Right atrium auricular region (tissue), 2 donors: ENCODE data around the gene SCGB1A1. TPM values are rescaled to one million over a fixed set of nuclear protein-coding genes. Genes with fewer than 3 reads are reported as not detected.
"Not testable (repeated sequence)": the region's sequence is repeated elsewhere in the genome, so short reads cannot be mapped to it uniquely, and the experiment has no call there.

ENCODE experiments used
- DNase-seq: peaks from one replicate; pipeline ENCODE4 v3.0.0-alpha.2; 2019; ENCODE audit warnings: low spot score
- H3K27ac ChIP-seq, 2 donors: fragments of 200-600 bp; sonication (generic); 1 replicate in 1 of 2; 2 replicates in 1 of 2; pipeline ENCODE4 v1.5.1; 2016 to 2019
- H3K27me3 ChIP-seq, 2 donors: fragments of 200-600 bp; sonication (generic); one replicate each; pipeline versions ENCODE4 v1.5.1 to v1.6.0; 2017 to 2019
- H3K36me3 ChIP-seq: fragments of 200-600 bp; sonication (generic); one replicate; pipeline ENCODE4 v1.5.1; 2016
- H3K4me1 ChIP-seq, 2 donors: fragments of 200-600 bp; sonication (generic); one replicate each; pipeline versions ENCODE4 v1.5.1 to v1.6.0; 2017 to 2019
- H3K4me3 ChIP-seq, 2 donors: fragments of 200-600 bp; sonication (generic); 1 replicate in 1 of 2; 2 replicates in 1 of 2; pipeline ENCODE4 v1.5.1; 2017 to 2019; ENCODE audit warnings: mild to moderate bottlenecking in 1 of 2, moderate library complexity in 1 of 2
- H3K9me3 ChIP-seq, 2 donors: fragments of 200-600 bp; sonication (generic); one replicate each; pipeline ENCODE4 v1.5.1; 2019
- CTCF ChIP-seq, 2 donors: fragments of 200-600 bp; sonication (generic); IDR thresholded peaks; one replicate each; pipeline ENCODE4 v1.5.1; 2019; ENCODE audit warnings: antibody characterized with exemption in 2 of 2
- total RNA-seq, 2 donors: library from RNA; depleted of rRNA; stranded (reverse); fragments of >200 nt; gene quantifications; one replicate each; pipeline ENCODE4 v1.1.0, GENCODE V29; 2016

The SCGB1A1 gene
- total RNA-seq, 2 donors from 2014 or later, result not detected

DNA sequence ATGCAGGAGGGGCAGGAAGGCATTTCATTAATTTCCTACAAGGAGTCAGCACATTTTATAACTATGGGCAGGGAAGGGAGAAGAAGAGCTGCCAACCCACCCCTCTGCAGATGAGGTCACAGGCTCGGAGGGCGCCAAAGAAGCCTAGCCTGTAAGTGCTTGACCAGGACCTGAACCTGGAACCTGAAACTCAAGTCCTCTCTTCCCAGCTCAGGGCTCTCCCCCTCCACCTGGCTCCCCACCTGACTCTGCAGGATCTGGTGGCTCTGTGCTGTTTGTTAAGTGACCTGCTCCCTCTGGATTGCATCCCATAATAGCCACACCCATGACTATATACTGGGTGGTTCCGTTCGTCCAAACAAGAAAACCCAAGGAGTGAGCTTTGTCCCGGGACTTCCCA lies 27.3 kb downstream of the SCGB1A1 start:
- no peaks in the 10 kb centered on the region for H3K27me3 ChIP-seq
- H3K9me3 ChIP-seq, result no peaks in the 10 kb centered on the region
- H3K4me1 ChIP-seq, result peaks cover 0 to 42% of the 10 kb centered on the region in 2 donors
- H3K36me3 ChIP-seq, result no peaks in the 10 kb centered on the region
- peak overlapping the region; percentile 78 to 90 for H3K27ac ChIP-seq
- DNase-seq, result no peak
- no peak for TF ChIP-seq CTCF (IDR thresholded peaks at IDR 0.05)
- no peak overlapping the region for H3K4me3 ChIP-seq

DNA sequence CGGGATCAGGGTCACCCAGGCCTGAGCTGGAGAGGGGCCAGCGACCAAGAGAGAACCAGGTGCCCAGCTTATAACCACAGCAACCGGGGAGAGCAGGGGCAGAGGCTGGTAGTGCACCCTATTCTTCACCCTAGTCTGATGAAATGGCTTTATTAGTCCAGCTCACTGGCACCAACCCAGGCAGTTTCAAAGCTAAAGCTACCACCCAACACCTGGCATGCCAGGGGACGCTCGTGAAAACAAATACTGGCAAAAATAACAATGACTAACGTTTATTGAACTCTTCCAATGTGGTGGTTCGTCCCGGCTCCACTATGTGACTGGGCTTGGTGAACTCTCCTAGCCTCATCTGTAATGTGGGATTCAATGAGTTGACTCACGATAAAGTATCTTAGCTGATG lies 30.6 kb downstream of the SCGB1A1 start:
- DNase-seq, result no peak
- TF ChIP-seq CTCF (IDR thresholded peaks at IDR 0.05), result no peak
- Histone ChIP-seq H3K27me3 (no peaks in the 10 kb centered on the region), H3K27ac (no peak overlapping the region), H3K4me3 (no peak overlapping the region), H3K4me1 (peaks cover 0 to 26% of the 10 kb centered on the region in 2 donors), H3K36me3 (no peaks in the 10 kb centered on the region), H3K9me3 (no peaks in the 10 kb centered on the region)

- DNase-seq, H3K27ac ChIP-seq, H3K4me3 ChIP-seq, H3K9me3 ChIP-seq, H3K27me3 ChIP-seq, H3K36me3 ChIP-seq: not testable (repeated sequence)
- peaks cover 0 to 22% of the 10 kb centered on the region in 2 donors for H3K4me1 ChIP-seq
Observed at GRCh38 chr11:62449912-62450311, 31.1 kb downstream of the SCGB1A1 start.

DNA sequence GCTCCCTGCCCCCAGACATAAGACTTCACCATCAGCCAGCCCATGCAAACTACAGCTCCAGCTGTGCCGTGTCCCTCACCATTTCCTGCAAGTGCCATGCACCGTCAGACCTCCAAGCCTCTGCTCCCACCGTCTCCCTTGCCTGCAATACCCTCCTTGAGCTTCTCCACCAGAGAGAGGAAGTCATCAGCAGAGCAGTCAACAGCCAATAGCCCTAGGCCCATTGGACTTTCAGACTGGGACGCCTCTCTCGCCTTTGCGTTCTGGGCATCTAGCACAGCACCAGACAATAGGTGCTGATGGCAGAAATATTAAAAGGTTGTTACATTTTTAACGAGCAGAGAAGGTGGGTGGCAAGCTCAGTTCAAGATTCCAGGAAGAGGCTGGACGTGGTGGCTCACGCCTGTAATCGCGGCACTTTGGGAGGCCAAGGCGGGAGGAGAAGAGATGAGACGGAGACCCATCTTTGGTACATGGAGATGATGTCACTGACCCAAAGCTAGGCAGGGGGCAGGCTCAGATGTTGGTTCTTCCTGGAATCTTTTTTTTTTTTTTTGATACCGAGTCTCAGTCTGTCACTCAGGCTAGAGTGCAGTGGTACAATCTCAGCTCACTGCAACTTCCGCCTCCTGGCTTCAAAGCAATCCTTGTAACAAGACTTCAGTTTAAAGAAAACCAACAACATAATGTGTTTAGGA lies 31.9 kb downstream of the SCGB1A1 start:
- TF ChIP-seq CTCF (IDR thresholded peaks at IDR 0.05), result no peak
- H3K27me3 ChIP-seq, result no peaks in the 10 kb centered on the region
- H3K27ac ChIP-seq, result no peak overlapping the region
- peaks cover 0 to 14% of the 10 kb centered on the region in 2 donors for H3K4me1 ChIP-seq
- DNase-seq, result no peak
- H3K9me3 ChIP-seq, result no peaks in the 10 kb centered on the region
- H3K36me3 ChIP-seq, result no peaks in the 10 kb centered on the region
- H3K4me3 ChIP-seq, result no peak overlapping the region

DNA sequence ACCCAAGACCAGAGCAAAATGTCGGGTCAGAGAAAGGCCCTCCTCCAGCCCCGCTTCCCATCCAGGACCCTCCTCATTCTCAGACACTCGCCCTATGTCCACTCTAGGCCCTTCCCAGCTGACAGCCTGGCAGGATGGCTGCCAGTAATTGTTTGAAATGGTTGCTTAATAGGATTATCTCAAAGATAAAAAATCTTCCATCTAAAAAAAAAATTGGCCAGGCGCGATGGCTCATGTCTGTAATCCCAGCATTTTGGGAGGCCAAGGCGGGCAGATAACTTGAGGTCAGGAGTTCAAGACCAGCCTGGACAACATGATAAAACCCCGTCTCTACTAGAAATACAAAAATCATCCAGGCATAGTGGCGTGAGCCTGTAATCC lies 32.4 kb downstream of the SCGB1A1 start:
- Histone ChIP-seq H3K27ac (no peak overlapping the region), H3K4me3 (no peak overlapping the region), H3K4me1 (peaks cover 0 to 9% of the 10 kb centered on the region in 2 donors), H3K27me3 (no peaks in the 10 kb centered on the region), H3K9me3 (peaks cover 0 to 4% of the 10 kb centered on the region in 2 donors), H3K36me3 (no peaks in the 10 kb centered on the region)
- TF ChIP-seq CTCF (IDR thresholded peaks at IDR 0.05), result no peak
- no peak for DNase-seq

- Histone ChIP-seq H3K27me3 (no peaks in the 10 kb centered on the region), H3K4me3 (no peak overlapping the region), H3K4me1 (no peaks in the 10 kb centered on the region), H3K9me3 (peaks cover 0 to 5% of the 10 kb centered on the region in 2 donors), H3K27ac (no peak overlapping the region), H3K36me3 (no peaks in the 10 kb centered on the region)
- DNase-seq, result no peak
- no peak for TF ChIP-seq CTCF (IDR thresholded peaks at IDR 0.05)
Observed at GRCh38 chr11:62452261-62452660, 33.4 kb downstream of the SCGB1A1 start.
